Smooth muscle cell (in vitro differentiated cells): Measurements from ENCODE around the gene PHOX2A. TPM values are rescaled to one million over a fixed set of nuclear protein-coding genes. Genes with fewer than 3 reads are reported as not detected.

Source experiments
- DNase-seq: peaks from one replicate; lab custom pipeline; 2025; ENCODE audit not compliant: unreplicated experiment; lab: John Stamatoyannopoulos, UW
- H2AFZ ChIP-seq: fragments of 200-600 bp; sonication (generic); 2 replicates; pipeline ENCODE4 v1.6.0; 2016; ENCODE audit warnings: antibody characterized with exemption, low read depth, mild to moderate bottlenecking
- H3F3A ChIP-seq: fragments of 200-600 bp; sonication (generic); 2 replicates; pipeline ENCODE4 v1.6.0; 2017; ENCODE audit warnings: antibody characterized with exemption, low read depth
- H3K27ac ChIP-seq: fragments of 200-600 bp; sonication (generic); 2 replicates; pipeline ENCODE4 v1.5.1; 2016; ENCODE audit warnings: low read depth, mild to moderate bottlenecking
- H3K27me3 ChIP-seq: fragments of 200-600 bp; sonication (generic); 2 replicates; pipeline ENCODE4 v1.6.1; 2016; ENCODE audit warnings: low read depth, mild to moderate bottlenecking
- H3K36me3 ChIP-seq: fragments of 200-600 bp; sonication (generic); 2 replicates; pipeline ENCODE4 v1.5.1; 2016; ENCODE audit warnings: low read depth
- H3K4me1 ChIP-seq: fragments of 200-600 bp; sonication (generic); 2 replicates; pipeline ENCODE4 v1.5.1; 2016; ENCODE audit warnings: low read depth
- H3K4me2 ChIP-seq: fragments of 200-600 bp; sonication (generic); 2 replicates; pipeline ENCODE4 v1.6.0; 2016; ENCODE audit warnings: mild to moderate bottlenecking
- H3K4me3 ChIP-seq: fragments of 200-600 bp; sonication (generic); 2 replicates; pipeline ENCODE4 v1.5.1; 2016; ENCODE audit warnings: mild to moderate bottlenecking
- H3K79me2 ChIP-seq: fragments of 200-600 bp; sonication (generic); 2 replicates; pipeline ENCODE4 v1.6.0; 2016; ENCODE audit warnings: low read depth, mild to moderate bottlenecking
- H3K9ac ChIP-seq: fragments of 200-600 bp; sonication (generic); 2 replicates; pipeline ENCODE4 v1.6.0; 2016; ENCODE audit warnings: low read depth
- H3K9me3 ChIP-seq: fragments of 200-600 bp; sonication (generic); replicated peaks from 2 replicates; pipeline ENCODE4 v1.5.1; 2016; ENCODE audit warnings: low read depth
- H4K20me1 ChIP-seq: fragments of 200-600 bp; sonication (generic); 2 replicates; pipeline ENCODE4 v1.6.0; 2016; ENCODE audit warnings: low read depth
- WGBS: methylation state at CpG from one replicate; pipeline ENCODE4 v1.1.7; 2016; ENCODE audit warnings: low lambda C conversion rate; 5-methylcytosine and 5-hydroxymethylcytosine counted together
- polyA plus RNA-seq: library from polyadenylated mRNA; unstranded; fragments of >200 nt; fragmentation: Nextera tagmentation; extraction: Ambion mirVana; gene quantifications from 2 replicates; pipeline ENCODE4 v1.2.1, GENCODE V29; 2016
- total RNA-seq: library from RNA; depleted of rRNA; stranded (reverse); fragments of >200 nt; gene quantifications from 2 replicates; pipeline ENCODE4 v1.2.3, GENCODE V29; 2014
- TF ChIP-seq, protein P1 (sequence below): fragments of 200-600 bp; sonication (generic); IDR thresholded peaks from 2 replicates; pipeline ENCODE4 v1.5.1; 2017; ENCODE audit warnings: borderline replicate concordance, mild to moderate bottlenecking, antibody characterized with exemption; ENCODE audit not compliant: insufficient read depth, poor library complexity, severe bottlenecking

PHOX2A gene
- total and polyA plus RNA-seq, 2 experiments from 2014 or later = 0.13 TPM; not detected in 1

DNA sequence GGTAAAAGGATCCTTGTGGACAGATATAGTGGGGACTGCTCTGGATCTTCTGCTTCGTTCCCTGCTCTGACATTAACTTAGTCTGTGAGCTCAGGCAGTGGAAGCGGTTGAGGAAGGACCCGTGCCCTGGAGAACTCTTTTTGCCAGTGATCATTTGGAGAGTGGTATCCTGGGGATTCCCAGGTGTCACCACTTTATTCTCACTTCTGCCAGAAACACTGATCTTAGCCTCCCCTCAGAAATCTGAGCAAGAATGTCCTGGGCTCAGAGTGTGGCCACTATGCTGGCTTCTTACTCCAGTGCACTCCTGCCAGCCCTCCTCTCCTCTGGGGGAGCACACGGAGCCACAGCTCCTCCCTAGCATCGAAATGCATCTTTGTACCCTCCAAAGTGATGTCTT lies 7.6 kb upstream of the PHOX2A start:
- no peaks in the 10 kb centered on the region for H3K79me2 ChIP-seq
- 92% methylated on average over 5 of the region's 5 CpGs for WGBS
- no peaks in the 10 kb centered on the region for H4K20me1 ChIP-seq
- H3K27me3 ChIP-seq = peaks cover 29% of the 10 kb centered on the region
- H3K4me3 ChIP-seq = no peak overlapping the region
- no peak overlapping the region for H3K27ac ChIP-seq
- H2AFZ ChIP-seq = no peak overlapping the region
- TF ChIP-seq, protein P1, sequence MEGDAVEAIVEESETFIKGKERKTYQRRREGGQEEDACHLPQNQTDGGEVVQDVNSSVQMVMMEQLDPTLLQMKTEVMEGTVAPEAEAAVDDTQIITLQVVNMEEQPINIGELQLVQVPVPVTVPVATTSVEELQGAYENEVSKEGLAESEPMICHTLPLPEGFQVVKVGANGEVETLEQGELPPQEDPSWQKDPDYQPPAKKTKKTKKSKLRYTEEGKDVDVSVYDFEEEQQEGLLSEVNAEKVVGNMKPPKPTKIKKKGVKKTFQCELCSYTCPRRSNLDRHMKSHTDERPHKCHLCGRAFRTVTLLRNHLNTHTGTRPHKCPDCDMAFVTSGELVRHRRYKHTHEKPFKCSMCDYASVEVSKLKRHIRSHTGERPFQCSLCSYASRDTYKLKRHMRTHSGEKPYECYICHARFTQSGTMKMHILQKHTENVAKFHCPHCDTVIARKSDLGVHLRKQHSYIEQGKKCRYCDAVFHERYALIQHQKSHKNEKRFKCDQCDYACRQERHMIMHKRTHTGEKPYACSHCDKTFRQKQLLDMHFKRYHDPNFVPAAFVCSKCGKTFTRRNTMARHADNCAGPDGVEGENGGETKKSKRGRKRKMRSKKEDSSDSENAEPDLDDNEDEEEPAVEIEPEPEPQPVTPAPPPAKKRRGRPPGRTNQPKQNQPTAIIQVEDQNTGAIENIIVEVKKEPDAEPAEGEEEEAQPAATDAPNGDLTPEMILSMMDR = no peak
- no peaks in the 10 kb centered on the region for H3F3A ChIP-seq
- H3K4me2 ChIP-seq = no peak overlapping the region
- H3K4me1 ChIP-seq = no peaks in the 10 kb centered on the region
- H3K9ac ChIP-seq = no peak overlapping the region
- DNase-seq = no peak
- H3K9me3 ChIP-seq = no peaks in the 10 kb centered on the region
- no peaks in the 10 kb centered on the region for H3K36me3 ChIP-seq

DNA sequence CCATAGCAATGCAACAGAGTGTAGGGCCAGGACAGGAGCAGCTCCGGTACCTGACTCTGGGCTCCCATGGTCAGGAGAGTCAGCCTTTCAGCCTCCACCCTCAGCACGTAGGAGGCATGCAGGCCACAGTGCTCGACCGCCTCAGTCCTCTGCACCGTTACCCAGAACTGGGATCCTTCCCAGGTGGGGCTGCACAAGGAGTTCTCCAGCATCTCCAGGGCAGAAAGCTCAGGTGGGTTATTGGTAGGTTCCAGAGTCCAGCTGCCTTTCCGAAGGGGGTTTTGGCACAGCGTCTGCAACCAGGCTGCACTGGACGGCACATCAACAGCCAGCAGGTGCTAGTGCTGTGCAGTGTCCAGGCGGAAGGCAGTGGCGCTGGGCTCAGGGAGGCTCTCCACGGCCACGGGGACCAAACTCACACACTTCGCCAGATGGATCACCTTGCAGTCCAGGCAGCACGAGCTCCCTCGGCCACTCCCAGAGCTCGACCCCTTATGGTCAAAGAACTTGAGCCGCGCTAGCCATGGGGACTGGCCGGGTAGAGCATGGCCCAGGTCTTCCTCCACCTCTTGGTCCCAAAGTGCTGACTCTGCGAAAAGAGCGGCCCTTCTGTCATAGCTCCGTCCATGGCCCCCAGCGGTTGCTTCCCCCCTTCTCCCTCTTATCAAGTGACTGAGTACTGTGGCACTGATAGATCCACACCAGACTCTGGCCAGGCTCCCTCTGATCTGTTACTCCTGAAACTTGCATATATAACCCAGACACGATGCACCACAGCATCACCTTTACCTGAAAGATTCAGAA lies 6.9 kb upstream of the PHOX2A start:
- no peaks in the 10 kb centered on the region for H3K36me3 ChIP-seq
- 91% methylated on average over 24 of the region's 24 CpGs for WGBS
- H3K79me2 ChIP-seq = no peaks in the 10 kb centered on the region
- H3K4me3 ChIP-seq = no peak overlapping the region
- no peak for DNase-seq
- H3K4me1 ChIP-seq = no peaks in the 10 kb centered on the region
- TF ChIP-seq, protein P1 = no peak
- H4K20me1 ChIP-seq = no peaks in the 10 kb centered on the region
- H3K27ac ChIP-seq = no peak overlapping the region
- no peaks in the 10 kb centered on the region for H3K9me3 ChIP-seq
- no peak overlapping the region for H3K9ac ChIP-seq
- H3F3A ChIP-seq = no peaks in the 10 kb centered on the region
- H3K4me2 ChIP-seq = no peak overlapping the region
- H3K27me3 ChIP-seq = peaks cover 33% of the 10 kb centered on the region
- H2AFZ ChIP-seq = no peak overlapping the region

DNA sequence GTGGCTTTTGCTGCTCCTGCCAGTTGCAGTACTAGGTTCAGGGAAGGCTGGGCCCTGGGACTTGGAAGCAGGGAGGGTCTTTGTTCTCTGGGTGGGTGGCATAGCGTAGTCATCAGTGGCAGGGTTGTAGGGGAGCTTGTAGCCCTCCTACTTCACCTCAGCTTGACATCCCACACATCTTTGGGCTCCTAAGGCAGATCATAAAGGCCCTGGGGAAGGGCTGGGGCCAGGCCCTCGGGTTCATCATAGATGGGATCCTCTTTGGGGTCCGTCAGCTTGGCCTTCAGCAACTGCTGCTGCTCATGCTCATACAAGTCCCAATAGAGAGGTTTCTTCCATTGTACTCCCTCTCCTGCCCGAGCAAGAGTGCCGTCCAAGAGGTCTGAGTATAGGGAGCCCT lies 6.0 kb upstream of the PHOX2A start:
- no peaks in the 10 kb centered on the region for H3K9me3 ChIP-seq
- no peaks in the 10 kb centered on the region for H4K20me1 ChIP-seq
- no peak overlapping the region for H3K4me3 ChIP-seq
- H3K79me2 ChIP-seq = no peaks in the 10 kb centered on the region
- peaks cover 36% of the 10 kb centered on the region for H3K27me3 ChIP-seq
- TF ChIP-seq, protein P1 = no peak
- no peak overlapping the region for H3K27ac ChIP-seq
- no peak overlapping the region for H2AFZ ChIP-seq
- no peak overlapping the region for H3K9ac ChIP-seq
- no peak overlapping the region for H3K4me2 ChIP-seq
- WGBS = 93% methylated on average over 5 of the region's 5 CpGs
- no peaks in the 10 kb centered on the region for H3K36me3 ChIP-seq
- no peaks in the 10 kb centered on the region for H3K4me1 ChIP-seq
- H3F3A ChIP-seq = no peaks in the 10 kb centered on the region
- DNase-seq = no peak

DNA sequence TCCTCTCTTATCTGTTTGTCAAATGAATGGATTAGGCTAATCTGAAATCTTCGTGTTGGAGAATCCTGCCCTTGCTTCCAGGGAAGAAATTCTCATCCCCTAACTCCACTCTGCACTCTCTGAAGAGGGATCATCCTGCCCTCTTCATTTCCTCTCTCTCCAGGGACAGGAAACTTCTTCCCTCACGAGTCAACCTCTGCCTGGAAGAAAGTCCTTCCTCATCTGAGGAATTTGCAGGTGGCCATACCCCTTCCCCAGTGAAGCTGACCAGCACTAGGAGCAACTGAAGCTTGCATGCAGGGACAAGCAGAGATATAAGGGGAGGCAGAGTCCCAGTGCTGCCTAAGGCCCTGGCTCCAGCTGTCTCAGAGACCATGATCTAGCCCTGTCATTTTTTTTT lies 3.6 kb upstream of the PHOX2A start:
- H3K9me3 ChIP-seq = no peaks in the 10 kb centered on the region

More for the DNA sequence above, 3.6 kb upstream of the PHOX2A start:
- no peaks in the 10 kb centered on the region for H4K20me1 ChIP-seq
- H3K27me3 ChIP-seq = peaks cover 60% of the 10 kb centered on the region
- no peak overlapping the region for H3K4me2 ChIP-seq
- no peak overlapping the region for H3K27ac ChIP-seq
- no peak for DNase-seq
- no peak overlapping the region for H2AFZ ChIP-seq
- no peaks in the 10 kb centered on the region for H3F3A ChIP-seq
- H3K4me1 ChIP-seq = no peaks in the 10 kb centered on the region
- no peaks in the 10 kb centered on the region for H3K36me3 ChIP-seq
- WGBS = 18% methylated on average over 2 of the region's 2 CpGs
- no peaks in the 10 kb centered on the region for H3K79me2 ChIP-seq
- H3K9ac ChIP-seq = no peak overlapping the region
- TF ChIP-seq, protein P1 = no peak
- H3K4me3 ChIP-seq = no peak overlapping the region
